Putamen (tissue), 1 donor: ENCODE measurements around the gene OR6A2.
"Not testable (repeated sequence)": the region's sequence is repeated elsewhere in the genome, so short reads cannot be mapped to it uniquely, and the experiment has no call there.

Experiments used
- DNase-seq: peaks from one replicate; pipeline ENCODE4 v3.0.0-alpha.2; 2016; ENCODE audit warnings: low spot score

The OR6A2 gene

DNA sequence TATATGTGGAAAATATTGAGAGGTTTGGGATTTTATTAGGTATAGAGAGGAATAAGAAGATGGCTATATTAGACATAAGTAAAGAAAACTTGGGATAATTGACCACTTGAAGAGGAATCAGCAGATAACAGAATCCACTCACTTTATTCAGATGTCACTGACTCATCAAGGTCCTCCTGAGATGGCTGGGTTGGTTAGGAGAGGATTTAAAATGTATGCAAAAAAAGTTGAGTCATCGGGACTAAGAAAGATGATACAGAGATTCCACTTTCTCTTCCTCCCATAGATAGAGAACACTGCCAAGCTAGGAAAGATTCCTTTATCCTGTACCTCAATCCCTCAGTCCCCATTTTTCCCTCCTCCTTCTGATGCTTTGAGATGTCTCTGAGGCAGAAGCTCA is at the start of gene OR6A2:
Gene OR6A2, minus strand, starts transcription at position 288 of the 400 bp plus-strand sequence. CDS start 3,981 bp downstream, outside the sequence.
- DNase-seq, result no peak

DNA sequence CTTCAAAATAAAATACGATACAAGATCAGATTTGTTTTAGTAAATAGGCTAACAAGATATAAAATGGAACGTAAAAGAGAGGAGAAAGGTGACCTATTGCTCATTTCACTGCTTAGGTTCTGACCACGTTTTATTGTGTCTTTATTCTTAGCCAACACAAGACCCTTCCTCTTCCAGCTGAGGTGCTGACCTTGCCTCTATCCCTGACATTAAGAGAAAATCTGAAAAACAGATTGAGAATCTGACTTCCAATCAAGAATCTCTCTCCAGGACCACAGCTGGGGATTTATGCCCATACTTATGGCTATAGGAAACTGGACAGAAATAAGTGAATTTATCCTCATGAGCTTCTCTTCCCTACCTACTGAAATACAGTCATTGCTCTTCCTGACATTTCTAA is 45.9 kb upstream of the OR6A2 start, which contains the start of gene OR10A5:
Gene OR10A5, plus strand, starts transcription at position 301 of the 400 bp plus-strand sequence. Its CDS starts 0 bp downstream, at position 301.
- no peak for DNase-seq

DNA sequence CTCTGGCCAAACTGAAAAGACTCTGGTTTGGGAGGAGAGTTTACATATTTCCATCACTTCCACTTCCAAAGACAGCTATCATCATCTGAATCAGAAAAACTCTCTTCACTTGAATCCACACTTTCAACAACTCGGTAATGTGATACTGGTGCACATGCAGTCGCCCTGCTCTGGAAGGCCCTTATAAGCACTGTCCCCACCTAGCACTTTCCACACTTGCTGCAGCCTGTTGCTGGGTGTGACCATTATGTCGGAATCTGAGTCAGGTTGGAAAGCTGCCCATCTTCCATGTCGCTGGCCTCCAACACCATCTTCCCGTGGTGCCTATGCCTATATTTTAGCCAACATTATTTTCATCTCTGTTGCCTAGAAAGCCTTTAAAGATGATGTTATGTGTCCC is 44.9 kb upstream of the OR6A2 start:
- DNase-seq, result no peak

DNA sequence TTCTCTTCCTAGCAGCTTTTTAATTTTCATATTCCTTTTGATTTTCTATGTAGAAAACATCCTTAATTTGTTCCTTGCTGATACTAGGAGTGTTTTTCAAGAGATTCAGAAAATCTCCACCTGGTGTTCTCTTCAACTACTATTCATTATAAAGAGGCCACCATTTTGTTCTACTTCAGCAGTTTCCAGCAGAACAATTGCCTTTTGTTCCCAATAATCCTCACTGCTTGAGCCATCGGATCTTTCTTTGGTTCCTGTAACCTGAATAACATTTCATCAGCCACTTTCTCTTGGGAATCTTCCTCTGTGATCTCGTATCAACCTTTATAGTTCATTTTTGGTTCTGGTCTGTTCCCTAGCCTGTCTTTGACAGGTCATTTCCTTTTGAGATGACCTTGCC is 44.2 kb upstream of the OR6A2 start:
- no peak for DNase-seq

DNA sequence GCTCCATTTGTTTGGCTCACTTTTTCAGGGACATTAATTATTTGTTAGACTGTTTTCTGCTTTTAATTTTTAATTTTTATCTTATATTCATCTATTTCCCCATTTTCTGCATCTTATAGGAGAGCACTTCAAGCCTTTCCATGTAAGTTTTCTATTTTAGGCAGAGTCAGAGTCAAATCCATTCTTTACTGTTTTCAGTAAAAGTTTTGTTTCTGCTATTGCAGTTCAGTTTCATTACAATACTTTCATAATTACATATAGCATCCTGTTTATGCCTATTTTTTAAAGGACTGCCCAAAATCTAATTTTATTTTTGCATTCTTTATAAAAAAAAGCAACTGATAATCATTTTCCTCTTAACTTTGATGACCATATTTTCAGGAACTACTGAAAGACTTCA is 42.2 kb upstream of the OR6A2 start:
- DNase-seq, result no peak

DNA sequence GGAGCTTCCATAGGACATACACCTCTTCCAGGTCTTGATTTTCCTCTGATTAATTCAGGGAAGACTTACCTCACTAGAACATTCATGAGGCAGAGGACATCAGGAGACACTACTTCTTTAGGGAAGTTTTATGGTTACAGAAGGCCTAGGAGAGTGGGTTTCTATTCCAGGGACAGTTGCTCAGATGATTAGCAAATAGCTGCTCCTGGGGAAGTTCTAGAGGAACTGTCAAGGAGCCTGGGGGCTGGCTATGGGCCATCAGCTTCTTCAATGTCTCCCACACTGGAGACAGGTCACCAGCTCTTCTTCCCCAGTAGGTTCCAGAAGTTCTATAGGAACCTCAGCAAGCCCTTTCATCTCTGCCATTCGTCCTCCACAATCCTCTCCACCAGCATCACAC is 34.5 kb upstream of the OR6A2 start:
- DNase-seq, result no peak

DNA sequence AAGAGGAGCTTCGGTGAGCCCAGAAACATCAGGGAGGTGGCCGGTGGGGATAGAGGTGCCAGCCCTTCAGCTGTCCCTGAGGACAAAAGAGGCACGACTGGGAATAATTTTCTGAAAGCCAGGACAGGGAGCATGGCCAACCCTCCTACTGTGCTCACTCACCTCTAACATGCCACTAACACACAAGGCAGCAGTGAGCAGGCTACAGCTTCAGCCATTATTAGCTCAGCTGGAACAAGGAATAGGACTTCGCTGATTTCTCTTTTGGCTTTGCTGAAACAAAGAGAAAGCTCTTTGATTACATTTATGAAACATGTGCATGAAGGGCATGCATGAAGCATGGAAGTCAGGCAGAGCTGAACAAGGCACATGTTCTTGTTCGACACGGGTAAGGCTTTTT is 33.9 kb upstream of the OR6A2 start:
- no peak for DNase-seq

DNA sequence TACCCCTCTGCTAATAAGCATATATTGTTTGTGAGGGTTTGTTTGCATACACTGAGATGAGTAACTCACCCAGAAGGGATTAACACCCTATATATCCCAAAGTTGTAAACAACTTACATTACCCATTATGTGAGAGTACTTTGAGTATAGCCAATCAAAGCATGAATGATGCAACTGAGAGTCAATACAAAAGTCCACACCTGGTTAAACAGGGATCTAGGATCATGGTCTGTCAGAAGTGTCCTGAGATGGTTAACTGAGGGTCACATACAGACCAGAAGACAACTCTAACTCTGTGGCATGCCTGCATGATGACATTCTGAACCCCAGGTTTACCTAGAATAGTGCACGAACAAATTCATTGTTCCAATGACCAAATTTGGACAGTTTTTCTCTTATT is 28.6 kb upstream of the OR6A2 start:
- DNase-seq, result no peak

DNA sequence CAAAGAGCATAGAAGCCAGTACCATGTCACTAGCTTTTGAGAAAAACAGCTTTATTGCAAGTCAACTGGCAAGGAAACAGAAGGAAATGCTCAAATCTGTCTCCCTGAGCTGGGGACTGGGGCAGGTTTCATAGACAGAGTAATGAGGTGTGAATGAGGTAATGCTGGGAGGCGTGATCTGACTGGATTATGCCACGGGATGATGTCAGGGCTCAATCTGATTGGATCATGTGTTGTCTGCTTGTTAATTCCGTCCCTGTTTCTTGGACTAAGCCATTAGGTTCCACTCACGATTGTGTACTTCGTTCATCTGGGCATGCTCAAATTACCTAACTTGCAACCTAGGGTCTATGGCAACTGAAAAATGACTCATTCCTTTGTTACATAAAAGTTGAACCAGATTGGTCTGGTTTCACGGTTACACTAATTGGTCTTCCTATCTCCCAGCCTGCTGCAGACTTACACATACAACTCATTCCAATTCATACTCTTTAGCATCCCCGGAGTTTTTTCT is 25.8 kb upstream of the OR6A2 start:
- no peak for DNase-seq

DNA sequence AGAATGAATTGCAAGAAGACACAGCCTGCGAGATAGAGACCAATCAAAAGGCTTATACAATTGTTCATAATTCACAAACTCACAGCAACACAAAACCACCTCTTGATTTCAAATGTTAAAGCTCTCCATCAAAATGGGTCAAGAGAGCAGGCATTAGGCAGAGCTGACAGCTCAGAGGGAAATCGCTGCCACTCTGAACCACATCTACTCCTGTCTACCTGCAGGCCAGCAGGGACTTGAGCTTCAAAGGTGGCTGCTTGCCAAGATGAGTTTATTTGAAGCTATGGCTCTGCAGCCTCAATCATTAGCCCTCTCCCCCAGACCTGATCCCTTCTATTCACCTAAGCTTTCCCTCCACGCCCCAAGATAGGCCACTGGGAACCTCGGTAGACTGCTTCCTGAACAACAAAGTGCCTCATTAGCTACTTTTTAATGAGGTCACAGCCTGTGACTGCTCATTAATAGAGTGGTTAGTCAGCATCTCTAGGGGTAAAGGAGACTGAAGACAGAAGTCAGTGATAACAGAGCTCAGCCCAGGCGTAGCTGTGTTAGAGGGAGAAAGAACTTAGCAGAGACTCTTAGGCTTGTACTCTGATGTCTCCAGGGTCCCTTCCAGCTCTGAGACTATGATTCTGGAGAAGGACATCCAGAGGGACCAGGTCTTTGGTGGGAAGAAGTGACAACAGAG is 24.8 kb upstream of the OR6A2 start:
- no peak for DNase-seq

DNA sequence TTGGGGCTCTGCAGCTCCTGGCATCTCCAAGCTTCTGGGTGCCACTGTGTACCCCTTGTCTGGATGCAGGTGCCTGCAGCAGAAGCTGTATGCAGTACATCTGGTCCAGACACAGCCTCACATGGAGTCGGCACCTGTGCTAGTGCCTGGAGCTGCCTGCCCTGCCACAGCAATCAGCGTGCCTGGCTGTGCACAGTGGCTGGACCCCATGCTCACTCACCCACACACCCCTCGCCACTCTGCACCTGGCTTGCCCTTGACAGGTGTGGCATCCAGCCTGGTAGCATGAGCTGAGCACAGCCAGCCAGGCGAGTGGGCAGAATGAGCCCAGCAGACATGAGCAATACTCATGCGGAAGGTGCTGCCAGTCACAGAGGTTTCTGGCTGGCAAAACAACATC is 19.5 kb upstream of the OR6A2 start:
- no peak for DNase-seq

DNA sequence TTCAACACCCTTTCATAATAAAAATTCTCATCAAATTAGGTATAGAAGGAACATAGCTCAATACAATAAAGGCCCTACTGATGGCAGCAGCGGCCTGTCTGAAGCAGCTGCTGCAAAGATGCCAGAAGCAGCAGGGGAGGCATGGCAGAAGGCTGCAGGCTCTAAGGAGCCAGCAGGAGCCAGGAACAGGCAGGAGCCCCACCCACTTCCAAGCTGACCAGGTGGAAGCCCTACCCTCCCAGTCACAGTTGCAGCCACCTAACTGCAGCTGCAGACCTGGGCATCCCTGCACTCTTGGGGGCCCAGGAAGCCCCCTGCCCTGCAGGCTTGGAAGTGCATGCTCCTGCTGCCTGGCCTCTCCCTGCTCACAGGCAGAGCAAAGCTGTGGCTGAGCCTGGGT is 18.2 kb upstream of the OR6A2 start:
- no peak for DNase-seq

DNA sequence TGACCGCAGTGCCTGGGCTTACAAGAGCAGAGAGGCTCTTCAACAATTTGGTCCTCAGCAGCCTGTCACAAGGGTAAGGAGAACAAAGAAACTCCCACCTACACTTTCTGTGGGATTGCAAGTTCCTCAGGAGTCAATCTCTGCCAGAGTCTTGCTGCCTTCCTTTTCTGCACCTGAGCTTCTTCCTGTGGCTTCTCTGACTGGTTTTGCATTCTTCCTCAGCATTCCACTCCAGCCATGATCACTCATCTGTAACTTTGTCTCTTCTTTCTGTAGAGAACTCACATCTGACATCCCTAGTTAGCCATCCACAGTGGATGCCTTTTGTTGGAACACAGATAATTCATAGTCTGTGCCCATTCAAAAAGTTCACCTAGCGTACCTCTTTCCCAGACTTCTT is 14.2 kb upstream of the OR6A2 start:
- no peak for DNase-seq

DNA sequence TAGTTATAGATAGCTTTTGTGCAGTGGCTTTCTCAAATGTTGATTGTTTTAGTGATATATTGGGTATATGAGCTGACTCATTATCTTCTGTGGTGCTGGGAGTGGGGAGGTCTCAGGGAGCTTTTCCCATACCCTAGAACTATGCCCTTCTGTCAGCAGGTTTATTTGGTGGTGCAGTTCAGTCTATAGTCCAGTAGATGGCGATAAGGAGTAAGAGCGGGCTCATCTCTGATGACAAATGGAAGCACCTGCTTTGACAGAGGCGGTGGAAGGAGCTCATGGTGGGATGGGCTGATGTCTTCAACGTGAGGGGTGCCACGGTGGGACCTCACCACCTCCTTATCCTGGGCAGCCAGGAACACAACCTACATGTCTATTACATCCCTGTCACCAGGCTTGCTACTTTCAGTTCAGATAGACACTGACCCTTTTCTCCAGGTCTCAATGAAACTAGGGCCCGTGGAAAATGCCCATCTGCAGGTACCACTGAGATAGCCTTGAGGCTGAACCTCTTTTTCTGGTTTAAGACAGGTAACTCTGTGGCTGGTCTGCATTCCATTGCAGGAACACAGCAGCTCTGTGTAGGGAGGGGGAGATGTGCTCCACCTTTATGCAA is 13.0 kb upstream of the OR6A2 start:
- DNase-seq, result no peak

DNA sequence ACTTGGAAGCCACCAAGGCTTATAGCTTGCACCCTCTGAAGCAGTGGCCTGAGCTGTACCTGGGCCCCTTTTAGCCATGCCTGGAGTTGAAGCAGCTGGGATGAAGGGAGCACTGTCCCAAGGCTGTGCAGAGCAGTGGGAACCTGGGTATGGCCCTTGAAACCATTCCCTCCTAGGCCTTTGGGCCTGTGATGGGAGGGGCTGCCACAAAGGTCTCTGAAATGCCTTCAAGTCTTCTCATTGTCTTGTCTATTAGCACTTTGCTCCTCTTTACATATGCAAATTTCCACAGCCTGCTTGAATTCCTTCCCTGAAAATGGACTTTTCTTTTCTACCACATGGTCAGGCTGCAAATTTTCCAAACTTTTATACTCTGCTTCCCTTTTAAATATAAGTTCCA is 1.6 kb upstream of the OR6A2 start:
- not testable (repeated sequence) for DNase-seq

DNA sequence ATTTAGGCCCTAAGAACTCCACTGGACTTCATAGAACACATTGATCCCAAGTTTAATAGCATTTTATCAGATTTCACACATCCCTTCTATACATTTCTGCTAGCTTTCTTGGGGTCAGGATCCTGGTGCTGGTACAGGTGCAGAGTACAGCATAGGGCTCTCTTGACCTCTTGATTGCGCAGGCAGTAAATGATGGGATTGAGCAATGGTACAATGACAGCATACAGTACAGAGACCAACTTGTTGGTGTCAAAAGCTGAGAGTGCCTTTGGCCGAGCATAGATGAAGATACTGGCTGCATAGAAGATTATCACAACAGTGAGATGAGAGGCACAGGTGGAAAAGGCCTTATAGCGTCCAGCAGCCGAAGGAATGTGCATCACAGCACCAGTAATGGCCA is 4.8 kb downstream of the OR6A2 start:
- DNase-seq, result no peak

DNA sequence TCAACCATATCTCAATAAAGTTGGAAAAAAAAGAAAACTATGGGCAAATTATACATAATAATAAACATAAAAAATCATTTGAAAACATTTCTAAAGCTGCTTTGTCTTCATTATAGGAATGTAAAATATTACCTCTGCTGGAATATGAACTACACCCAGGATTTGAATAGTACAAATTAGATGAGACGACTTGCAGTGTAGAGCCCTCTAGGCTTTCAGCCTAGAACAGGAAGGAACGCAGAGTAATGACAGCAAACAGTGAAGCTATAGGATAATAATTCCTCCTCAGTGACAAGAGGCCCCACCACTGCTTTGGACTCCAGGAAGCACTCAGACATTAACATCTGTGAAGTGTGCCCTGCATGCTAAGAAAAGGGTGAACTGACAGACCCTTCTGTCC is 8.9 kb downstream of the OR6A2 start:
- no peak for DNase-seq

DNA sequence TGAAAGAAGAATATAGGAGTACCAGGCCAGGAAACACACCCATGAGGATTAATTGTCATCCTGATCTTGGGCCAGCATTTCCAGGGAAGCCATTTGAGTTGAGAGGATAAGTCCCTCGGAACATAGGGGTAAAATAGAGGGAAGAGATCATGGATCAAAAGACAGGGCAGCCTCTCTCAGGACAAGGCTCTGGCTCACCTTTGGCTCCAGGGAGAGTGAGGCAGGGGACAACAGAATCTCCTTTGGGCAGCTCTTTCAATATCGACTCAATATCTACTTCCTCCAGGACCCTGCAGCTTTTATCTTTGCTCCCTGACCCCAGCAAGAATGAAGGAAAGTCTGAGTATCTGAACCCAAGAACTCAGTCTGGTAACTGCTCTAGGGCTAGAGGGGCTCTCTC is 16.8 kb downstream of the OR6A2 start, which contains the start of gene OR2AG1:
Gene OR2AG1, plus strand, starts transcription at position 301 of the 400 bp plus-strand sequence. CDS start 2,018 bp downstream, outside the sequence.
- no peak for DNase-seq

DNA sequence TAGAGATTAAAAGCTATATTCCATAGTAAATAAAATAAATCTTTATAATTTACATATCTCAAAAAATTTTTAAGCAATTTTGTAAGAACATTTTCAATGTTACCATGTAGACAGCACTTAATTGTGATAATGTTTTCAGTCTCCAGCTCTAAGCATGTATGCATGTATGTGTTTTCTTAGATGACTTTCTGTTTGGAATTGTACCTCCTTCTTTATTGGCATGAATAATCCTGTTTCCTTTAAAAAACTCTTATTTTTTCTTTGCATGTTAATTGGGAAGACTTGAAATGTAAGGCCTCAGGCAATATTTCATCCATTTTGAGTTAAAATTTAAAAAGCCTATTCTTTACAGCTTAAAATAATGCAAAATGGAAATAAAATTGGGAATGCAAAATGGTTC is 18.7 kb downstream of the OR6A2 start:
- DNase-seq, result no peak

DNA sequence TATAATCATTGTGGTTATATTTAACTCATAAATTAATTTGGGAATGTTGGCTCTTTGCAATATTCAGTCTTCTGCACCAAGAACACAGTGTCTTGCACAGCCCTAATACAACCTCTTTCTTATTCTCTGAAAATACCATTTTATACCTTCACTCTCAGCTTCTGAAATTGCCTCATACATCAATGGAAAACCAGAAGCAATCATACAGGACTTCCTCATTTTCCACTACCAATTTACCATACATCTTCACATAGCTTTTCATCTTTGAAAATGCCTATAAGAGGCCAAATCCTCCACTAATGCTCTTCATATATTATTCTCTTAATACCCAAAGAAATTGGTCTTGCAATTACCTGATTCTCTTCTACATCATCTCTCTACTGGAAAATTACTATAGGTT is 21.0 kb downstream of the OR6A2 start:
- no peak for DNase-seq

DNA sequence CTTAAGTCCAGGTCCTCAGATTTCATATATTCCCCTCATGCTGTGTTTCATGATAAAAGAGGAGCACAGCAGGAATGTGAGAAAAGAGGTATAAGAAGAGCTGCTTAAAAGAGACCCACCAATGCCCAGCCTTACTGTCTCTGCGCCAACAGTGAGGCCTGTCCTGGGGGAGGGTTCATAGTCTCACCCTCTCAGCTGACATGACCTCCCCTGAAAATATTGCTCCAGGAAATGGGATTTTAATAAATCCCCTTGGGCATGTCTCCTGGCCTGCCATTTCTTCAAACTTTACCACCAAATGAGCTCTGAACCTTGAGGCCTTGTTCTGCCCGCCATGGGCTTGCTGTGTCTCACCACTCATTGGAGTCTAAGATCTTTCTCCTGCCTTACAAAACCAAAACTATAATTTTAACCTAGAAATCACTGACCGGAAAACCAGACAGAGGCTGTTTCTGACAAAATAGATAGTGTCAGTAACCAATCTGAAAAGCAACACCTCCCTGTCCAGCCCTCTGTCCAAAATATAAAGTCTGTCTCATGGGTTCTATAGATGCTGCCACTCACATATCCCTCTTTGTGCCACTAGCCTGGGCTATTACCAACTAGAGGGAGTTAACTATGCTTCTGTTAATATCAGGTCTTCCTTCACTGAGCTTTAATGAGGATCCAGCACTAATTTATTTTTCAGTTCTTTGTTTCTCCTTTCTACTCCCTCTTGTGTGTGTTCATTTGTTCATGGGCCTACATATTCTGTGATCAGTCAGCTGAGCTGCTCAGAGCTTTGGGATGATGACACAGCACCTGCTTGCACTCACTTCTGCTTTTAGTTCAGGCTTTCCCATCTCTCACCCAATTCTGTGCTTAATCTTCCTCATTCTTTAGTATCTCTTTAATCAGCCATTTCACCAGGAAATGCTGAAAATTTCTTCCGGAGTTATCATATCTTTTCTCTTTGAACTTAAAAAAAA is 27.3 kb downstream of the OR6A2 start, which contains the start of gene OR2AG2:
Gene OR2AG2, minus strand, starts transcription at position 51 of the 968 bp plus-strand sequence. CDS start 3,019 bp downstream, outside the sequence.
- peak; percentile 7 for DNase-seq

DNA sequence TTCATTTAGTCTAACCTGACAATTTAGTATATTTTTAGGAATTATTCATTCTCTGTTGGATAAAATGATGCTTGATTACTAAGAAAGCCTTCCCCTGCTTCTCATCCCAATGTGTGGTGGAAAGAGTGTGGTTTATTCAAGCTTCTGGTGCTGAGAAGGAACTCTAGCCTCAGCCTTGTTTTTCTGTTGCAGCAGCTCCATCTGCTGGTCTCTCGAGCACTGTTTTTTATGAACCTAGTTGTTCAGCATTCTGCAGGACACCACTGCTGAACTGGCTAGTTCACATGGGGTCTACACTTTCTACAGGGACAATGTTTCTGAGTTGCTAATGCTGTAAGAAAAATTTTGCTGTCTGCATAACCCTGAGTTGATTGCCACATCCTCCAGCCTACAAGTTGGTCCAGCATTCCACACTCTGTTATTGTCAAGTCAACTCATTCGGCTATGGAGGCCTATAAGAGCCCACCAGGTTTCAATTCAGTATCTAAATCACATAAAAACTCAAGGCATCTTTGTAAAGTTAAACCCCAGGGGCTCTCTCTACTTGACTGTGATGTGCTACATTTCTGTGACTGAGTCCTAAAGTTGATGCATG is 42.0 kb downstream of the OR6A2 start:
- peak; percentile 47 for DNase-seq
